Gastrocnemius medialis (tissue), 4 donors: Measurements from ENCODE around the gene ZDHHC17. TPM values are rescaled to one million over a fixed set of nuclear protein-coding genes. Genes with fewer than 3 reads are reported as not detected.

Experiments
- ATAC-seq, 2 donors: fragments of 150-250 bp; one replicate each; pipeline ENCODE4 v1.9.1; 2016
- DNase-seq, 2 donors: peaks; one replicate each; pipeline ENCODE4 v3.0.0-alpha.2; 2019
- H3K27ac ChIP-seq, 4 donors: fragments of 200-600 bp; sonication (generic); 1 replicate in 1 of 4; 2 replicates in 3 of 4; pipeline ENCODE4 v1.5.1; 2016 to 2018; ENCODE audit warnings: mild to moderate bottlenecking in 2 of 4, moderate library complexity in 1 of 4
- H3K27me3 ChIP-seq, 3 donors: fragments of 200-600 bp; sonication (generic) in 2 of 3; 1 replicate in 1 of 3; 2 replicates in 2 of 3; pipeline versions ENCODE4 v1.5.1 to v1.6.0; 2016 to 2019; ENCODE audit warnings: mild to moderate bottlenecking in 1 of 3, moderate library complexity in 1 of 3
- H3K36me3 ChIP-seq, 2 donors: fragments of 200-600 bp; sonication (generic) in 1 of 2; one replicate each; pipeline ENCODE4 v1.5.1; 2017 to 2018
- H3K4me1 ChIP-seq, 2 donors: fragments of 200-600 bp; sonication (generic) in 1 of 2; one replicate each; pipeline ENCODE4 v1.5.1; 2016 to 2017; ENCODE audit warnings: mild to moderate bottlenecking in 2 of 2
- H3K4me3 ChIP-seq, 4 donors: fragments of 200-600 bp; sonication (generic) in 3 of 4; 1 replicate in 1 of 4; 2 replicates in 3 of 4; pipeline ENCODE4 v1.5.1; 2016 to 2019; ENCODE audit warnings: mild to moderate bottlenecking in 2 of 4
- H3K9me3 ChIP-seq, 3 donors: fragments of 200-600 bp; sonication (generic) in 2 of 3; 1 replicate in 1 of 3; 2 replicates in 2 of 3; pipeline ENCODE4 v1.5.1; 2016 to 2019
- CTCF ChIP-seq, 5 experiments: fragments of 450-650 bp in 3 of 5; fragments of 200-600 bp in 2 of 5; sonication (generic) in 2 of 5; IDR thresholded peaks in 4 of 5; conservative IDR thresholded peaks in 1 of 5; 1 replicate in 4 of 5; 2 replicates in 1 of 5; pipeline ENCODE4 v1.5.1; 2016 to 2019; ENCODE audit warnings: antibody characterized with exemption in 5 of 5, mild to moderate bottlenecking in 3 of 5, moderate library complexity in 3 of 5
- POLR2A ChIP-seq, 2 donors: fragments of 450-650 bp; IDR thresholded peaks; one replicate each; pipeline ENCODE4 v1.6.1; 2017; ENCODE audit warnings: antibody characterized with exemption in 2 of 2, mild to moderate bottlenecking in 2 of 2, moderate library complexity in 2 of 2
- in situ Hi-C, 4 donors: fragments of 200-750 bp; cut with MboI; loops; one replicate each; pipeline versions ENCODE4 v1.15.0 to v1.8.0; 2017; ENCODE audit warnings: low sequenced_read_pairs in 4 of 4
- intact Hi-C: fragments of 100-400 bp; cut with DNase I; formaldehyde crosslinking; loops from one replicate; pipeline ENCODE4 v1.15.1; 2023; ENCODE audit warnings: low total_unique reads
- total RNA-seq, 4 donors: library from RNA; depleted of rRNA; stranded (reverse); fragments of >200 nt; gene quantifications; one replicate each; pipeline versions ENCODE4 v1.1.0 to v1.2.3, GENCODE V29; 2016

ZDHHC17 gene
- total RNA-seq, 4 donors from 2014 or later, result 15.5 to 35.6 (median 19.3) TPM

- no peak for TF ChIP-seq POLR2A (IDR thresholded peaks at IDR 0.05)
- no peak for TF ChIP-seq CTCF (IDR thresholded peaks at IDR 0.05 in 4 of 5, conservative IDR thresholded peaks at IDR 0.05 in 1 of 5)
- in situ Hi-C loops, result no loop called here
- ATAC-seq, result no peak
Observed at GRCh38 chr12:76882367-76882766, 118.5 kb downstream of the ZDHHC17 start.

GRCh38 chr12:76883151-76883550, 119.2 kb downstream of the ZDHHC17 start:
- intact Hi-C loops (no loop called here), in situ Hi-C loops (no loop called here)
- no peak overlapping the region for H3K4me3 ChIP-seq
- TF ChIP-seq CTCF (IDR thresholded peaks at IDR 0.05 in 4 of 5, conservative IDR thresholded peaks at IDR 0.05 in 1 of 5) (no peak), POLR2A (IDR thresholded peaks at IDR 0.05) (no peak)
- H3K4me1 ChIP-seq, result peaks cover 6 to 10% of the 10 kb centered on the region in 2 donors
- no peak for ATAC-seq
- DNase-seq, result no peak
- no peaks in the 10 kb centered on the region for H3K27me3 ChIP-seq
- no peaks in the 10 kb centered on the region for H3K9me3 ChIP-seq
- no peaks in the 10 kb centered on the region for H3K36me3 ChIP-seq
- no peak overlapping the region for H3K27ac ChIP-seq

More at GRCh38 chr12:76882367-76882766, 118.5 kb downstream of the ZDHHC17 start:
- no peaks in the 10 kb centered on the region for H3K27me3 ChIP-seq
- H3K4me1 ChIP-seq, result peaks cover 10 to 13% of the 10 kb centered on the region in 2 donors
- no peak overlapping the region for H3K4me3 ChIP-seq
- no peak for DNase-seq
- intact Hi-C loops, result no loop called here
- H3K36me3 ChIP-seq, result no peaks in the 10 kb centered on the region
- no peak overlapping the region for H3K27ac ChIP-seq
- H3K9me3 ChIP-seq, result no peaks in the 10 kb centered on the region

- no peak overlapping the region for H3K4me3 ChIP-seq
- in situ Hi-C loops (no loop called here), intact Hi-C loops (no loop called here)
- no peaks in the 10 kb centered on the region for H3K36me3 ChIP-seq
- peak in 1 of 2 donors; percentile 24 for DNase-seq
- H3K9me3 ChIP-seq, result no peaks in the 10 kb centered on the region
- peak in 1 of 2 donors; percentile 28 for ATAC-seq
- H3K27ac ChIP-seq, result no peak overlapping the region
- no peak for TF ChIP-seq CTCF (IDR thresholded peaks at IDR 0.05 in 4 of 5, conservative IDR thresholded peaks at IDR 0.05 in 1 of 5)
- TF ChIP-seq POLR2A (IDR thresholded peaks at IDR 0.05), result no peak
- H3K4me1 ChIP-seq, result peaks cover 0 to 7% of the 10 kb centered on the region in 2 donors
- H3K27me3 ChIP-seq, result no peaks in the 10 kb centered on the region
Observed at GRCh38 chr12:76883811-76884210, 119.9 kb downstream of the ZDHHC17 start.

- no peaks in the 10 kb centered on the region for H3K27me3 ChIP-seq
- H3K4me3 ChIP-seq, result no peak overlapping the region
- no peaks in the 10 kb centered on the region for H3K36me3 ChIP-seq
- intact Hi-C loops (no loop called here), in situ Hi-C loops (no loop called here)
- H3K27ac ChIP-seq, result no peak overlapping the region
- H3K4me1 ChIP-seq, result no peaks in the 10 kb centered on the region
- DNase-seq (no peak), ATAC-seq (no peak)
- H3K9me3 ChIP-seq, result no peaks in the 10 kb centered on the region
- no peak for TF ChIP-seq CTCF (IDR thresholded peaks at IDR 0.05 in 4 of 5, conservative IDR thresholded peaks at IDR 0.05 in 1 of 5)
- no peak for TF ChIP-seq POLR2A (IDR thresholded peaks at IDR 0.05)
Observed at GRCh38 chr12:76888775-76889174, 124.9 kb downstream of the ZDHHC17 start.
